22Rv1 (cell line): ENCODE data around the gene ASTN2.

Source experiments
- H3K27ac ChIP-seq: fragments of 450-650 bp; 2 replicates; pipeline ENCODE4 v1.5.1; 2017
- CTCF ChIP-seq: fragments of 450-650 bp; IDR thresholded peaks from 2 replicates; pipeline ENCODE4 v1.5.1; 2017; ENCODE audit warnings: mild to moderate bottlenecking
- ZFX ChIP-seq: fragments of 450-650 bp; IDR thresholded peaks from 2 replicates; pipeline ENCODE4 v1.6.1; 2017; ENCODE audit warnings: antibody characterized with exemption, borderline replicate concordance

ASTN2 gene

GRCh38 chr9:116639251-116639741 lies 775.6 kb downstream of the ASTN2 start:
- TF ChIP-seq CTCF (no peak), ZFX (no peak)
- no peak overlapping the region for H3K27ac ChIP-seq

GRCh38 chr9:116635908-116636307 lies 778.9 kb downstream of the ASTN2 start:
- no peak overlapping the region for H3K27ac ChIP-seq

GRCh38 chr9:116632990-116633838 lies 781.6 kb downstream of the ASTN2 start:
- H3K27ac ChIP-seq: no peak overlapping the region
- TF ChIP-seq ZFX (no peak), CTCF (no peak)

More at GRCh38 chr9:116635908-116636307, 778.9 kb downstream of the ASTN2 start:
- no peak for TF ChIP-seq ZFX
- no peak for TF ChIP-seq CTCF

- TF ChIP-seq CTCF (no peak), ZFX (no peak)
- H3K27ac ChIP-seq: no peak overlapping the region
These were observed 785.2 kb downstream of the ASTN2 start for GRCh38 chr9:116629634-116630033.

GRCh38 chr9:116628716-116629115 lies 786.1 kb downstream of the ASTN2 start:
- TF ChIP-seq ZFX: no peak
- TF ChIP-seq CTCF: no peak
- no peak overlapping the region for H3K27ac ChIP-seq

GRCh38 chr9:116627433-116627832 lies 787.4 kb downstream of the ASTN2 start:
- TF ChIP-seq ZFX: no peak
- no peak overlapping the region for H3K27ac ChIP-seq

- no peak overlapping the region for H3K27ac ChIP-seq
- no peak for TF ChIP-seq CTCF
- no peak for TF ChIP-seq ZFX
These were observed 788.1 kb downstream of the ASTN2 start for GRCh38 chr9:116626762-116627161.
